ENCODE results near the gene POU6F2. TPM values are rescaled to one million over a fixed set of nuclear protein-coding genes. Genes with fewer than 3 reads are reported as not detected.

Gene POU6F2
- total and polyA plus RNA-seq, 2 donors from 2014 or later, result 0.47 TPM; not detected in 1

DNA sequence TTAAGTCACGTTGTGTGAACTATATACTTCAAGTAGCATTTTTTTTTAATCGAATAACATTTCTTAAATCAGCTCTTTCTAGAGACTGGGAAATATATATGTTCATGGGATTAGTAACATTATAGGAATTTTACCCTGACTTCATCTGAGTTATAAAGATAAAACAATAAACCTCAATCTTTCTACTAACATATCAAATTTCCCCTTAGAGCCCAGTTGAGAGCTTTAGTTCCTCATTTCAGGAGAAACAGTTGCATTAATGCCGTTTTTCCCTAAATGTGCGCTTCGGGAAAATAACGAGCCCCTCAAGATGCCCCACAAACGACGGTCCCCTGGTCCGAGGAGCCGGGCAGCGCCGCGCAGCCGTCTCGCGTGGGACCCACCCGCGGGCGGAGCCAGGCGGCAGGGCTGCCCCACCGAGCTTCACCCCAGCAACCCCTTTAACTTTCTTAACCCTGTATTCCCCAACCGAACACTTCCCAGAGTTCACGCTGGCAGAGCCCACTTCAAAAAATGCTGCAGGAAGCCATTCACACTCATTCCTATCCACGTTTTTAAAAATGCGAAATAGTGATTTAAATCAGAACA is 436.0 kb downstream of the POU6F2 start:
- no peak for TF ChIP-seq CTCF (IDR thresholded peaks at IDR 0.05; ENCODE audit: borderline replicate concordance, extremely low read depth, insufficient read depth)
- DNase-seq, result peak in 3 of 5 donors; percentile 15 to 33 (median 16)
- no peaks in the 10 kb centered on the region for H3K4me1 ChIP-seq (ENCODE audit: control insufficient read depth in 2 of 3, insufficient read depth in 2 of 3, low read depth in 1 of 3, low read length in 3 of 3)
- H3K36me3 ChIP-seq (ENCODE audit: control insufficient read depth in 2 of 3, insufficient read depth in 3 of 3, low read length in 3 of 3), result no peaks in the 10 kb centered on the region
- no peaks in the 10 kb centered on the region for H3K27me3 ChIP-seq (ENCODE audit: control insufficient read depth, insufficient read depth, low read length)
- H3K9ac ChIP-seq (ENCODE audit: low read length in 3 of 3), result peak overlapping the region in 2 of 3 donors; percentile 38 to 56
- intact Hi-C loops (cut with DNase I), result no loop called here
- no peaks in the 10 kb centered on the region for H3K9me3 ChIP-seq (ENCODE audit: control insufficient read depth in 2 of 3, insufficient read depth in 1 of 3, low read length in 3 of 3)
- FAIRE-seq, result no peak
- H3K4me3 ChIP-seq (ENCODE audit: low read length in 3 of 3), result peak overlapping the region; percentile 67 to 73 (median 70)
- H3K27ac ChIP-seq (ENCODE audit: low read depth in 2 of 2, low read length in 2 of 2), result no peak overlapping the region

GRCh38 chr7:39414224-39415035 is 436.7 kb downstream of the POU6F2 start:
- H3K27ac ChIP-seq (ENCODE audit: low read depth in 2 of 2, low read length in 2 of 2), result no peak overlapping the region
- FAIRE-seq, result no peak
- intact Hi-C loops (cut with DNase I), result no loop called here
- no peaks in the 10 kb centered on the region for H3K36me3 ChIP-seq (ENCODE audit: control insufficient read depth in 2 of 3, insufficient read depth in 3 of 3, low read length in 3 of 3)
- H3K9ac ChIP-seq (ENCODE audit: low read length in 3 of 3), result peak overlapping the region in 2 of 3 donors; percentile 38 to 56
- peak; percentile 76 to 84 (median 78) for DNase-seq
- H3K27me3 ChIP-seq (ENCODE audit: control insufficient read depth, insufficient read depth, low read length), result no peaks in the 10 kb centered on the region
- TF ChIP-seq CTCF (IDR thresholded peaks at IDR 0.05; ENCODE audit: borderline replicate concordance, extremely low read depth, insufficient read depth), result no peak
- H3K9me3 ChIP-seq (ENCODE audit: control insufficient read depth in 2 of 3, insufficient read depth in 1 of 3, low read length in 3 of 3), result no peaks in the 10 kb centered on the region
- peak overlapping the region; percentile 67 to 73 (median 70) for H3K4me3 ChIP-seq (ENCODE audit: low read length in 3 of 3)
- no peaks in the 10 kb centered on the region for H3K4me1 ChIP-seq (ENCODE audit: control insufficient read depth in 2 of 3, insufficient read depth in 2 of 3, low read depth in 1 of 3, low read length in 3 of 3)

DNA sequence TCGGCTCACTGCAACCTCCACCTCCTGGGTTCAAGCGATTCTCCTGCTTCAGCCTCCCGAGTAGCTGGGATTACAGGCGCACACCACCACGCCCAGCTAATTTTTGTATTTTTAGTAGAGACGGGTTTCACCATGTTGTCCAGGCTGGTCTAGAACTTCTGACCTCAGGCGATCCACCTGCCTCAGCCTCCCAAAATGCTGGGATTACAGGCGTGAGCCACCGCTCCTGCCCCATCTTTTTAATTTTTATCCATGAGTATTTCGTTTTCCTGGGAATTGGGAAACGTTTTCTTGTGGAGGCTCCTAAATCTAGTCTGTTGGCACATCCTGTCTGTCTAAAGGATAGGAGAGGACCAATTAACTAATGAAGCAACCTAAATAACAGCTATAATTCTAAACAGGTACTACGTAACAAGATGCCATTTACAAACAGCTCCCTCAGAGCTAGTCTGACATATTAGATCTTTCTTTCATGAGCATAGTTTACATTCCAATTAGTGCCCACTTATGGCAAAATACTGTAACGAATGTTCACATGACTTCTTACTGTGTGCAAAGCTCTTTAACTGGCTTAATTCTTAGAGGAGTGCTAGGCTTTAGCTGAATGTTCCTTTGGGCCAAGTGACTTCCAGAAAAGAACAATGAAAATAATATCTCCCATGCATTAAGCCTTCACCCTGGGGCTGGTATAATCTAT is 437.5 kb downstream of the POU6F2 start:
- TF ChIP-seq CTCF (IDR thresholded peaks at IDR 0.05; ENCODE audit: borderline replicate concordance, extremely low read depth, insufficient read depth), result no peak
- DNase-seq (no peak), FAIRE-seq (no peak)
- H3K9me3 ChIP-seq (ENCODE audit: control insufficient read depth in 2 of 3, insufficient read depth in 1 of 3, low read length in 3 of 3), result no peaks in the 10 kb centered on the region
- no peak overlapping the region for H3K9ac ChIP-seq (ENCODE audit: low read length in 3 of 3)
- no peaks in the 10 kb centered on the region for H3K36me3 ChIP-seq (ENCODE audit: control insufficient read depth in 2 of 3, insufficient read depth in 3 of 3, low read length in 3 of 3)
- H3K4me3 ChIP-seq (ENCODE audit: low read length in 3 of 3), result no peak overlapping the region
- H3K27me3 ChIP-seq (ENCODE audit: control insufficient read depth, insufficient read depth, low read length), result no peaks in the 10 kb centered on the region
- no peaks in the 10 kb centered on the region for H3K4me1 ChIP-seq (ENCODE audit: control insufficient read depth in 2 of 3, insufficient read depth in 2 of 3, low read depth in 1 of 3, low read length in 3 of 3)
- intact Hi-C loops (cut with DNase I), result no loop called here
- no peak overlapping the region for H3K27ac ChIP-seq (ENCODE audit: low read depth in 2 of 2, low read length in 2 of 2)

All from kidney (tissue), 14 donors.